ENCODE measurements around the gene GLYATL2.

GLYATL2 gene

DNA sequence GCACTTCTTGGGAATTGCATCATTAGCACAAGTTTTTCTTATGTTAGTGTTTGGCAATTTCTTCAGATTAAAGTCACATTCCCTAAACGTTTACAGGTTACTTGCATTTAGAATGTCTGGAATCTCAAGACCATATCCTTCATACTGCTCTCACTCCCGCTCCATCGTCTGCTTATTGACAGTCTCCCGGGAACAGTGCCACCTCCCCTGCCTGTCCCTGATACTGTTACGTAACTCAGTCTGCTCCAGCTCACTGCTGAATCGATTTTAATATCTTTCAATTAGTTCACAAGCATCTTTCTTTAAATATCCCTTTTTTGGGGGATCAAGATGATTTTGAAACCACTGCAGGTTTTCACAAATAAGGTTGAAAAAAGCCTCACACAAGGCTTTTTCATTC is 48.2 kb downstream of the GLYATL2 start:
- no peak for DNase-seq

DNA sequence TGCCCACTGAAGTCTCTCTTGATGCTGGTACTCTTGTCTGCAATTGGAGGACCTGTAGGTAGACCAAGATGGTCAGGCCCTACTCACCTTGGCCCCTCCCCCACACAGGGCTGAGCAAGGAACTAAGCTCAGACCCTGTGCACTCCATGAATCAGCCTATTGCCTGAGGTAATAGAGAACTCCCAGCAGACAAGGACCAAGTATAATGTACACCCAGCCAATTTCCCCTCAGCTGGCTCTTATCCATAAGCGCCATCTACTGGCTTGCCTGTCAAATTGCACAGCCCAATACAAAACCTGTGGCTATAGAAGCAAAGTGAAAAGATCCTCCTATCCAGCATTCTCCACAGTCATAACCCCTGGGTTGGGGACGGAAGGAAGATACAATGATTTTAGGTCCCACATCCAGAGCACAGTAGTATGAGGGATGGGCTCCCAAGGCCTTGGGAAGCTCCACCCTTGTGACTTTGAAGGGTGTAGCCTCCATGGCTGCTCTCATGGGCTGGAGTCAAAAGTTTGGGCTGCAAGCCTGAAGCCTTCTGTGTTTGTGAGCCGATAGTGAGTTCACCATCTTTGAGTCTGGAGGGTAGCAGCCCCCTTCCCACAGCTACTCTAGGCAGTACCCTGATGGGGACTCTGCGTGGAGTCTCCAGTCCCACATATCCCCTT is 56.0 kb downstream of the GLYATL2 start:
- DNase-seq = peak; percentile 7 to 43

DNA sequence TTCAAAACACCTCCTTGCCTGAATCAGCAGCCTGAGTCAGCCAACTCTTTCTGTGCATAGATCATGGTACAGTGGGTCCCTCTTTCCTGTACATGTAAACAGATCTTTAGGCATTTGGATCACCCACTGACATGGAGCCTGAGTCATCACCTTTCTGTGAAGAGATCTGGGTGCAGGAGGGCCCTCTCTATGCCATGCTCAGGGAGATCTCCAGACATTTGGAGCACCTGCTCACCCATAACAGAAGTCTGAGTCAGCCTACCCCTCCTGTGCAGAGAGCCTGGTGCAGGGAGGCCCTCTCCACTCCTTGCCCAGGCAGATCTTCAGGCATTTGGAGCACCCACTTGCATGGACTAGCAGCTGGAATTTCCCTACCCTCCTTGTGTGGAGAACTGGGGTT is 56.6 kb downstream of the GLYATL2 start:
- no peak for DNase-seq

- no peak for DNase-seq
These were observed 57.8 kb downstream of the GLYATL2 start for GRCh38 chr11:58786693-58787092.

- DNase-seq = no peak
These were observed 59.5 kb downstream of the GLYATL2 start for GRCh38 chr11:58784995-58785394.

Measured in NCI-H2081 (cell line).